WTC11 (cell line): ENCODE measurements around the gene DGKG. TPM values are rescaled to one million over a fixed set of nuclear protein-coding genes. Genes with fewer than 3 reads are reported as not detected.

Experiments
- ATAC-seq: fragments of 200-7000 bp; cut with Tn5 transposase; 2 replicates; pipeline ENCODE4 v1.10.0; 2021; ENCODE audit warnings: mild to moderate bottlenecking, moderate library complexity
- CTCF ChIA-PET: fragments of 300-600 bp; sonication (Branson Sonifier 250); formaldehyde crosslinking; loops from one replicate; lab custom pipeline; 2021; ENCODE audit warnings: antibody characterized with exemption; lab: Charles Lee
- POLR2A ChIA-PET: fragments of 350-600 bp; sonication (Branson Sonifier 250); formaldehyde crosslinking; loops from one replicate; lab custom pipeline; 2021; ENCODE audit warnings: antibody characterized with exemption; lab: Charles Lee
- DNase-seq: peaks from one replicate; pipeline ENCODE4 v3.0.0; 2021; ENCODE audit warnings: low spot score
- H3K27ac Mint-ChIP-seq: 2 replicates; pipeline ENCODE4 v1.8.0; 2021; ENCODE audit warnings: mixed read lengths
- H3K27me3 Mint-ChIP-seq: 2 replicates; pipeline ENCODE4 v1.8.0; 2021; ENCODE audit warnings: low read depth, mild to moderate bottlenecking, moderate library complexity, mixed read lengths
- H3K36me3 Mint-ChIP-seq: 2 replicates; pipeline ENCODE4 v1.8.0; 2021; ENCODE audit warnings: mixed read lengths
- H3K4me1 Mint-ChIP-seq: 2 replicates; pipeline ENCODE4 v1.8.0; 2022; ENCODE audit warnings: mixed read lengths
- H3K4me3 Mint-ChIP-seq: 2 replicates; pipeline ENCODE4 v1.8.0; 2021; ENCODE audit warnings: mild to moderate bottlenecking, moderate library complexity, mixed read lengths
- H3K9me3 Mint-ChIP-seq: 2 replicates; pipeline ENCODE4 v1.8.0; 2021; ENCODE audit warnings: mixed read lengths
- ARID4B ChIP-seq: sonication (generic); formaldehyde crosslinking; IDR thresholded peaks from 2 replicates; pipeline ENCODE4 v1.8.0; 2023; ENCODE audit warnings: missing genetic modification reagents, mild to moderate bottlenecking, borderline replicate concordance
- CDX4 ChIP-seq: fragments of 250-450 bp; sonication (Bioruptor Pico); IDR thresholded peaks from 2 replicates; pipeline ENCODE4 v1.9.0; 2021; ENCODE audit warnings: moderate library complexity, mild to moderate bottlenecking, inconsistent platforms, borderline replicate concordance
- ERG ChIP-seq: fragments of 250-450 bp; sonication (Bioruptor Pico); IDR thresholded peaks from 2 replicates; pipeline ENCODE4 v1.8.0; 2021; ENCODE audit warnings: mild to moderate bottlenecking
- ETV6 ChIP-seq: sonication (generic); formaldehyde crosslinking; IDR thresholded peaks from 2 replicates; pipeline ENCODE4 v1.8.1; 2022; ENCODE audit warnings: mild to moderate bottlenecking, missing genetic modification reagents
- FOXK1 ChIP-seq: sonication (generic); formaldehyde crosslinking; IDR thresholded peaks from 2 replicates; pipeline ENCODE4 v1.8.0; 2022; ENCODE audit warnings: mild to moderate bottlenecking, moderate library complexity, missing genetic modification reagents
- GABPB1 ChIP-seq: sonication (generic); formaldehyde crosslinking; IDR thresholded peaks from 2 replicates; pipeline ENCODE4 v1.8.1; 2023; ENCODE audit warnings: mild to moderate bottlenecking, missing genetic modification reagents
- HMGXB4 ChIP-seq: sonication (generic); formaldehyde crosslinking; IDR thresholded peaks from 2 replicates; pipeline ENCODE4 v1.8.1; 2023; ENCODE audit warnings: mild to moderate bottlenecking, moderate library complexity, missing genetic modification reagents
- JUN ChIP-seq: sonication (generic); formaldehyde crosslinking; IDR thresholded peaks from 2 replicates; pipeline ENCODE4 v1.8.0; 2023; ENCODE audit warnings: mild to moderate bottlenecking, missing genetic modification reagents
- NFATC4 ChIP-seq: fragments of 250-450 bp; sonication (Bioruptor Pico); IDR thresholded peaks from 2 replicates; pipeline ENCODE4 v1.9.0; 2021; ENCODE audit warnings: mild to moderate bottlenecking
- NFE2L1 ChIP-seq: sonication (generic); formaldehyde crosslinking; IDR thresholded peaks from 2 replicates; pipeline ENCODE4 v1.8.1; 2023; ENCODE audit warnings: missing genetic modification reagents
- NR2C2 ChIP-seq: sonication (generic); formaldehyde crosslinking; IDR thresholded peaks from 2 replicates; pipeline ENCODE4 v1.8.0; 2022; ENCODE audit warnings: mild to moderate bottlenecking, missing genetic modification reagents
- SMAD4 ChIP-seq: sonication (generic); formaldehyde crosslinking; IDR thresholded peaks from 2 replicates; pipeline ENCODE4 v1.8.0; 2022; ENCODE audit warnings: mild to moderate bottlenecking, missing genetic modification reagents
- USF2 ChIP-seq: sonication (generic); formaldehyde crosslinking; IDR thresholded peaks from 2 replicates; pipeline ENCODE4 v1.8.1; 2023; ENCODE audit warnings: mild to moderate bottlenecking, missing genetic modification reagents, moderate library complexity
- ZNF232 ChIP-seq: sonication (generic); formaldehyde crosslinking; IDR thresholded peaks from 2 replicates; pipeline ENCODE4 v1.8.0; 2022; ENCODE audit warnings: mild to moderate bottlenecking, missing genetic modification reagents
- ZNF263 ChIP-seq: sonication (generic); formaldehyde crosslinking; IDR thresholded peaks from 2 replicates; pipeline ENCODE4 v1.8.1; 2022; ENCODE audit warnings: low read depth, mild to moderate bottlenecking, moderate library complexity, missing genetic modification reagents
- ZNF317 ChIP-seq: sonication (generic); formaldehyde crosslinking; IDR thresholded peaks from 2 replicates; pipeline ENCODE4 v1.8.1; 2023; ENCODE audit warnings: low read depth, mild to moderate bottlenecking, moderate library complexity, missing genetic modification reagents, borderline replicate concordance
- ZNF396 ChIP-seq: fragments of 250-450 bp; sonication (Bioruptor Pico); IDR thresholded peaks from 2 replicates; pipeline ENCODE4 v1.8.0; 2021; ENCODE audit warnings: mild to moderate bottlenecking, moderate library complexity, borderline replicate concordance
- ZNF423 ChIP-seq: fragments of 250-450 bp; sonication (Bioruptor Pico); IDR thresholded peaks from 2 replicates; pipeline ENCODE4 v2.1.2; 2022; ENCODE audit warnings: mild to moderate bottlenecking, moderate library complexity
- ZNF425 ChIP-seq: fragments of 250-450 bp; sonication (Bioruptor Pico); conservative IDR thresholded peaks from 2 replicates; pipeline ENCODE4 v1.9.0; 2021; ENCODE audit warnings: mild to moderate bottlenecking
- total RNA-seq: library from RNA; stranded (reverse); gene quantifications from 3 replicates; pipeline ENCODE4 v1.2.3, GENCODE V29; 2021

DGKG gene
- total RNA-seq, 1 experiment from 2014 or later, result 0.92 TPM

GRCh38 chr3:186385856-186386602, 24.0 kb upstream of the DGKG start:
- H3K27ac Mint-ChIP-seq, result no peak overlapping the region
- DNase-seq, result no peak
- ChIA-PET CTCF (no interaction called here), POLR2A (no interaction called here)
- H3K27me3 Mint-ChIP-seq, result no peaks in the 10 kb centered on the region; the same call in none of the 2 replicates
- H3K4me1 Mint-ChIP-seq, result peaks cover 15% of the 10 kb centered on the region
- H3K9me3 Mint-ChIP-seq, result peaks cover 5% of the 10 kb centered on the region; the same call in 1 of the 2 replicates
- TF ChIP-seq SMAD4 (CRISPR knock-in tag), result no peak
- TF ChIP-seq NFATC4 (CRISPR knock-in tag), result no peak
- no peak for TF ChIP-seq ZNF423 (CRISPR knock-in tag)
- no peak for TF ChIP-seq GABPB1 (CRISPR knock-in tag)
- no peak for TF ChIP-seq ZNF317
- TF ChIP-seq CDX4, result no peak
- no peak for TF ChIP-seq USF2 (CRISPR knock-in tag)
- TF ChIP-seq ZNF396 (CRISPR knock-in tag), result no peak
- no peak for TF ChIP-seq NR2C2 (CRISPR knock-in tag)
- no peak for TF ChIP-seq JUN (CRISPR knock-in tag)
- no peak for TF ChIP-seq NFE2L1 (CRISPR knock-in tag)
- TF ChIP-seq ZNF232, result no peak
- no peak for TF ChIP-seq ZNF425 (CRISPR knock-in tag)
- TF ChIP-seq ETV6 (CRISPR knock-in tag), result no peak
- no peak for TF ChIP-seq ARID4B (CRISPR knock-in tag)
- TF ChIP-seq HMGXB4 (CRISPR knock-in tag), result no peak
- no peak for TF ChIP-seq ERG (CRISPR knock-in tag)
- no peak for TF ChIP-seq ZNF263 (CRISPR knock-in tag)
- TF ChIP-seq FOXK1 (CRISPR knock-in tag), result no peak
- H3K4me3 Mint-ChIP-seq, result no peak overlapping the region
- no peak for ATAC-seq
- H3K36me3 Mint-ChIP-seq, result no peaks in the 10 kb centered on the region
